ENCODE data around the gene MAP1LC3A.

GRCh38 chr20:34541917-34542316, 16.6 kb upstream of the MAP1LC3A start:
- no peak for TF ChIP-seq ZC3H10 (CRISPR knock-in tag; IDR thresholded peaks at IDR 0.05)
- TF ChIP-seq ZNF8 (CRISPR knock-in tag; IDR thresholded peaks at IDR 0.05) = no peak
- no peak for TF ChIP-seq CSRNP3 (CRISPR knock-in tag; IDR thresholded peaks at IDR 0.05)
- TF ChIP-seq SNAI2 (CRISPR knock-in tag; IDR thresholded peaks at IDR 0.05) = no peak
- TF ChIP-seq ARNTL (CRISPR knock-in tag; IDR thresholded peaks at IDR 0.05; ENCODE audit: borderline replicate concordance, low read depth) = no peak
- TF ChIP-seq PATZ1 (CRISPR knock-in tag; IDR thresholded peaks at IDR 0.05; ENCODE audit: borderline replicate concordance) = no peak
- no peak for TF ChIP-seq ZFP30 (CRISPR knock-in tag; IDR thresholded peaks at IDR 0.05)
- no peak for TF ChIP-seq ESRRG (CRISPR knock-in tag; IDR thresholded peaks at IDR 0.05)
- no peak for TF ChIP-seq ISL1 (CRISPR knock-in tag; IDR thresholded peaks at IDR 0.05)
- TF ChIP-seq TOX (CRISPR knock-in tag; IDR thresholded peaks at IDR 0.05; ENCODE audit: borderline replicate concordance) = no peak
- TF ChIP-seq OSR1 (CRISPR knock-in tag; IDR thresholded peaks at IDR 0.05) = no peak
- TF ChIP-seq ZNF70 (CRISPR knock-in tag; IDR thresholded peaks at IDR 0.05) = no peak
- TF ChIP-seq POU6F1 (CRISPR knock-in tag; IDR thresholded peaks at IDR 0.05; ENCODE audit: borderline replicate concordance, low read depth) = no peak
